HG02885 (cell line): ENCODE results near the gene MAL.

Experiments used
- ATAC-seq: cut with Tn5 transposase; IDR thresholded peaks from one replicate; pipeline ENCODE4 v1.9.1; 2021; ENCODE audit warnings: mild to moderate bottlenecking; ENCODE audit not compliant: unreplicated experiment, poor library complexity

MAL gene

GRCh38 chr2:95025406-95026319 is at the start of gene MAL:
TSS of gene MAL (plus strand) at chr2:95025708. CDS start at chr2:95025793, 85 bp downstream.
- ATAC-seq = peak; percentile 43

- no peak for ATAC-seq
Observed at GRCh38 chr2:94977826-94978225, 47.7 kb upstream of the MAL start.

GRCh38 chr2:94978917-94979316 is 46.6 kb upstream of the MAL start:
- ATAC-seq = no peak

DNA sequence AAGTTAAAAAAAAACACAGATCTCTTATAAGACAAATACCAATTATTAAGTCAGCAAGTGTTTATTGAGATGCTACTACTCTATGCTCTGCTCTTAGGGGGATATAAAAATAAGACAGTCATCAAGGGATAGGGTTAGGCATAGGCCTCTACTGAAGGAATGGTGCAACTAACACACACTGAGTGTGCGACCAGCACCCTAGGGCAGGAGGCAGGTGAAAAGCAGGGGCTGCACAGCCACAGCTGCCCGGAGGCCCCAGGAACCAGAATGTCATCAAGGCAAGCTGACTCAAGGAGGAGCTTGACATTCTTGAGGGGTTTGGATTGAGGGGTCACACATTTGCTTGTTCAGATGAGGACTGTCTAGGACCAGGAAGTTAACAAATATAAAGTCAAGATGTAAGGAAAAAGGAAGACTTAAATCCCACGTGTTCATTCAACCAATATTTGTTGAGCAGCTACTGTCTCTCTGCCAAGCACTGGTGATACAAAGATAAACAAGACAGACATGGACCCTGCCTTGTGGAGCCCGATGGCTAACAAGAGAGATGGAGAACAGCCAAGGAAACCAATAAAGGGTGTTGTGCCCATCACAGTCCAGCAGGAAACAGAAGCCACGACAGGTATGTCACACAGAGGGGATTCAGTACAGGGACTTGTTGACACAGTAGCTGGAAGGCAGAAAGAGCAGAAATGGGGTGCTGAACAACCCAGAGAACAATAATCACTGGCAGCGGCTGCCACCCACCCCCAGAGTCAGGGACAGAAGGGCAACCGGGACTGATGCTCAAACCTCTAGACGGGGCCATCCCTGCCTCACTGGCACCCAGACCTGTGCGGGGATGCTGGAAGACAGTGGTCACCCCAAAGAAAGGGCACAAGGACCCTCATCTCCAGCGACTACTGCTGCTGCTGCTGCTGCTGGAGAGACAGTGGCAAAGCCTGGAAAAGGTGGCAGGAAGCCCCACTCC is 45.8 kb upstream of the MAL start:
- no peak for ATAC-seq

- ATAC-seq = no peak
Observed at GRCh38 chr2:94980406-94980805, 45.1 kb upstream of the MAL start.

GRCh38 chr2:94982156-94982555 is 43.4 kb upstream of the MAL start:
- ATAC-seq = no peak

DNA sequence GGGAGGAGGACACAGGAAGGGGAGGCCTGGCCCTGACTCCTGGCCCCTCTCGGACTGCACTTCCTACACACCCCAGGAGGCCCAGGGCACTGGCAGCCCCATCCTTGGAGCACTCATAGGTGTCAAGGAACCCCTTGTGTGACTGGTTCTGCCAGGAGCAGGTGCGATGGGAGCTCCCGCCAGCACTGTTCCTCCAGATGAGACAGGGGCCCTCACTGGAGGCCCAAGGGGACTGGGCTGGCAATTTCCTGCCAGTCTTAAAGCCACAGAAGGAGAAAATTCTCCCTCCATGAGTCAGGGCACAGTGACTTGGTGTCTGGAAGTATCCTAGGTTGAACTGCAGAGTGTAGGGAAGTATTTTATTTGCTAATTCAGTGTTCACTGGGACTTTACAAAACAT is 42.8 kb upstream of the MAL start:
- no peak for ATAC-seq

DNA sequence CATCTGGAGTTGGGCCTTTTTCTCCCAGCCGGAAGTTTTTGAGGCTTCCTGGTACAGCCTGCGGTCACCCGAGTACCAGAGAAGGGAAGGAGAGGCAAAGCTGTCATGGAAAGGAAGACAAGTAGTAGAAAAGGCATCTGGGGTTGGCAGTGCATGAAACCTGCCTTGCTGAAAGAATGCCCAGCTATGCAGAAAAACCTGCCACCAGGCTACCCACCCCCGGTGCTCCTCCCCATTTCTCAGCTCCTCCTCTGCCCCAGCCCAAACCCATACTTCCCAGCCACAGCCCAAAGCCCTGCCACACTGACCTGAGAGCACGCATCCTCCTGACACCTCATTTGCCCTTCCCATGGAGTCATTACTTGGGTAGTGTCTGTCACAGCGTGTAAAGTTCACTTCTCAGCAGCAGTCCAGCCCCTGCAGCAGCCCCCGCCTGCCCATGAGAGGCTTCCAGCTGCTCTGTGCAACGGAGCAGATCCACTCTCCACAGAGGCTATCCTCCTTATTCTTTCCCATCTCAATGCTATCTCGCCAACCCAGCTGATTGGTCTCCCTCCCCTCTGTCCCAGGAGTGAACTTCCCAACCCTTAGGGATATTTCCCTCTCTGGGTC is 40.4 kb upstream of the MAL start:
- no peak for ATAC-seq

DNA sequence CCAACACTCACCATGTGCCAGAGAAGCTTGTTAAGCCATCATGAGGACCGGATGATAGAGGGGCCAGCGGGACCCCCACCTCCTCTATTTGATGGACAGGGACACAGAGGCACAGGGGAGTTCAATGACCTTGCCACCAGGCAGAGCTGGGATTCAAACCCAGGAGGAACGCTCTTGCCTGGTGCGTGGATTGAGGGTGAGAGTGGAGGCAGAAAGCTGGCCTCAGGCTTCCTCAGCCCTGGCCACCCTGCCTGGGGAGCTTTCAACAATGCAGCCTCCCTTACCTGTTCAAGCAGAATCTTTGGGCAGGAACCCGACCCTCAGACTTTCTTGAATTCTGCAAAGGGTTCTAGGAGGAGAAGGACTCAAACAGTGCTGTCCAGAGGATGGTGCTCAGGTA is 39.9 kb upstream of the MAL start:
- no peak for ATAC-seq

GRCh38 chr2:94986392-94986963 is 39.0 kb upstream of the MAL start:
- peak; percentile 92 for ATAC-seq

DNA sequence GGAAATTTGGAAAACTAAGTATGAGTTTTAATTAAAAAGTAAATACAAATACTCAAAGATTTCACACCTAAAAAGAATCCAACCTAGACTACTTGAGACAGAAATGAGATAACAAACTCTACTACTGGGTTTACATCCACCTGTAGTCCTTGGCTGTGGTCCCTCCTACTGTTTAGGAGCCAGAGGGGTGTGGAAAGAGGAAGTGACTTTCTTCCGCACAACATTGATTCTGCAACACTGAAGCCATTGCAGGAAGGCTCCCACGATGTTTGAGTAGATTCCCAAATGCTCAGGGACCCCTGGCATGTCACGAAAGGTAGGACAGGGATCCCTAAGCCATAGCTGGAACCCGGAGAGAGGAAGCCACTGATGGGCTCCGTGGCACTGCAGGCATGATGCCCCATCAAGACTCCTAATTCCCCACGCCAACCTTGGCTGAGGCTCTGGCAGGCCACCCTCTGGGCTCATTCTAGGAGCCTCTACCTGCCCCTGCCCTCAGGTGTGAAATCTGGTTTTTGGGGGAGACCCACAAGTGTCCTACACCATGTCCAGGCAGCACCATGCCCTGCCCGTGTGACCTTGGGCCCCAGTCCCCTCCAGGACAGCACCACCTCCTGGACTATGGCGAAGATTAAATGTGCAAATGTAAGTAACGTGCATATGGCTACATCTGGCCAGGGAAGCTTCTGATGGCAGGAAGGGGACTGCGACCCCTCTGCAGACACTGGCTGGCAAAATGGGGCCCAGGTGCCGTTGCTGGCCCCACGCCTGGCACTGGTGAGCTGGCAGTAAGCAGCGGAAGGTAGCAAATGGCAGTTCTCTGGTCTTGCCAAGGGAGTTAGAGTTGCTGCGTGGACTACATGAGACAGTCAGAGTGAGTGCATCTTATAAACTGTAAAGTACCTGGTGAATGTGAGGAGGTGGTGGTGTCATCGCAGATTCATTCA is 38.2 kb upstream of the MAL start:
- ATAC-seq = no peak

GRCh38 chr2:94990956-94991355 is 34.6 kb upstream of the MAL start:
- ATAC-seq = no peak

GRCh38 chr2:94992360-94992759 is 33.1 kb upstream of the MAL start:
- ATAC-seq = no peak

GRCh38 chr2:94993176-94994062 is 32.1 kb upstream of the MAL start:
- ATAC-seq = no peak

- no peak for ATAC-seq
Observed at GRCh38 chr2:94994063-94994913, 31.2 kb upstream of the MAL start.

GRCh38 chr2:94994914-94995552 is 30.5 kb upstream of the MAL start:
- ATAC-seq = no peak
